RPMI7951 (cell line): ENCODE results near the gene DRD1. TPM values are rescaled to one million over a fixed set of nuclear protein-coding genes. Genes with fewer than 3 reads are reported as not detected.

Source experiments
- DNase-seq: peaks from one replicate; pipeline ENCODE4 v3.0.0-alpha.2; 2012; ENCODE audit warnings: low read depth
- total RNA-seq: library from RNA; depleted of rRNA; stranded (reverse); fragments of >200 nt; shearing (Covaris generic); gene quantifications from 2 replicates; pipeline ENCODE4 v1.2.3, GENCODE V29; 2014; rRNA removed

DRD1 gene
- not detected in 2 replicates for total RNA-seq

DNA sequence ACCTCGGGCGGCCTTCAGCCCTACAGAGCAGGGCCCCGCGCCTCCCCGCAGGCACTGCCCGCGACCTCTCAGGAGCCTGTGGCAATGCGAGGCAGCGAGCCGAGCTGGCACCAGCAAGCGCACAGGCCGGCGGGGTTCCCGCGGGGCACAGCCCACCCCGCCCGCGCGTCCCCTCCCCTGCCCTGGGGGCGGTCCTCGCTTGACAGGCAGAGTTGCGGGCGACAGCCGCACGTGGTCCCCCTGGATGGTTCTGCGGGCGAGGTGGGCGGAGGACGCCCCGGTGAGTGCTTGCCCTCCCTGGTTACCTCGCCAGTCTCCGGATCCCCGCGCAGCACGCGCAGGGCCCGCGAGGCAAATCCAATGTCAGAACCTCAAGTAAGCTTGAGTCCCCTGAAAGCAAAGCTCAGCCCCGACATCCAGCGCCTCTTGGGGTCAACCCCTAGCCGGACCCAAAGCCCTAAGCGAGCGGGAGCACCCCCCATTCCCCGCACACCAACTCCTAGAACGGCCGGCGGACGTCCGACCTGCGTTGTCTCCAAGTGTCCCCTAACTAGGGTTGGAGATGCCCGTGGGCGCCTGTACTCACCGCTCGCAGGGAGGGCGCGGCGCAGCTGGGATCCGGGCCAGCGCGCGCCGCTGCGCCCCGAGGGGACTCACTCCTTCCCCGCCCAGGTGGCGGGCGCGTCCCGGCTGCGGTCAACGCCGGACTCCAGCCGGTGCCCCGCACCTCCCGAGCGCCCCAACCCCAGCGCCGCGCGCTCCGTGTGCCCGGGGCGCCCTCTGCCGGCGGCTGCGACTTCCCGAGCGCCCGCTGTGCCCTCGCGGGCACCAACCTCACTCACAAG is at the start of gene DRD1:
Gene DRD1, minus strand, starts transcription at position 123 of the 845 bp plus-strand sequence. CDS start 1,083 bp downstream, outside the sequence.
- DNase-seq: peak; percentile 12

DNA sequence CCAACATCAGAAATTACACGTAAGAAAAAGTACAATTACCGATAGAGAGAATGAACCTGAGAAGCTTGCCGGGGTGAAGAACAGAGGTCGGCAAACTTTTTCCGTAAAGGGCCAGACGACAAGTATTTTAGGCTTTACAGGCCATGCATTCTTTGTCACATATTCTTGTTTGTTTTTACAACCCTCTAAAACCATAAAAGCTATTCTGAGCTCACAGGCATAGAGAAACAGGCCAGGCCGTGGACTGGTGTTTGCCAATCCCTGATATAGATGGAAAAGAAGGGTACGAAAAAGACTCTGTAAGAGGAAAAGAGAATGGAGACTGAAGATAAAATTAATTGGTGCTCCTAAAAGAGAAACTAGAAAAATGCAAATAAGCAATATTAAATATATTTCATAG is 49.7 kb upstream of the DRD1 start:
- no peak for DNase-seq

DNA sequence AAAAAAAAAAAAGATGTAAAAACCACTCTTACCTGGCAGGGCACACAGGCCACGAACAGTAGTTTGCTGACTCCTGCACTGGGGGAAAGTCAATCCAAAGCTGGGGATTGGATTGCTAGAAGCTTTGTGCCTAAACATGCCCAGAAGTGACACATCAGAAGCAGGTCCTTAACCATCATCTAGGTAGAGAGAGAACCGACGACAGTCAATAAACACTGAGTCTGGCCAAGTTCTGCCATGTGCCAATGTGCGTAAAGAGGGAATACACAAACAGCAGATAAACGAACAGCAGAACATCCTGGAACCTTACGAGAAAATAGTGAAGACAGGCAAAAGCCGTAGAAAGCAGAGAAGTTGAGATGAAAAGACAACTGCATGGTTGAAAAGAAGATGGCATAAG is 49.3 kb upstream of the DRD1 start:
- DNase-seq: no peak

DNA sequence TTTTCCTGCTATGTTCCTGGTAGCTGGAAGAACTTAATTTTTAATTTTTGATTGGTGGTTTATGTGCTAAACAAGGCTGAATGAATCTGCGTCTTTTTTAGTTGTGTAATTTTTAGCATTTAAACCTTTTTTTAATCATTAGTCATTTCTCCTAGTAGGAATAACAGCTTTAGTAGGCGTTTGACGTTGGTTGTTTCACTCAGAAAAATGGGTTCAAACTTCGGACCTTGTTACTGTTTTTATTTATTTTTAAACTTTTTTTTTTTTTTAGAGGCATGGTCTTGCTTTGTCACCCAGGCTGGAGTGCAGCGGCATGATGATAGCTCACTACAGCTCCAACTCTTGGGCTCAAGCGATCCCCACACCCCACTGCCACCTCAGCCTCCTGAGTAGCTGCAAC is 47.2 kb upstream of the DRD1 start:
- DNase-seq: no peak

- no peak for DNase-seq
Observed at GRCh38 chr5:175489693-175490443, 45.9 kb upstream of the DRD1 start.

DNA sequence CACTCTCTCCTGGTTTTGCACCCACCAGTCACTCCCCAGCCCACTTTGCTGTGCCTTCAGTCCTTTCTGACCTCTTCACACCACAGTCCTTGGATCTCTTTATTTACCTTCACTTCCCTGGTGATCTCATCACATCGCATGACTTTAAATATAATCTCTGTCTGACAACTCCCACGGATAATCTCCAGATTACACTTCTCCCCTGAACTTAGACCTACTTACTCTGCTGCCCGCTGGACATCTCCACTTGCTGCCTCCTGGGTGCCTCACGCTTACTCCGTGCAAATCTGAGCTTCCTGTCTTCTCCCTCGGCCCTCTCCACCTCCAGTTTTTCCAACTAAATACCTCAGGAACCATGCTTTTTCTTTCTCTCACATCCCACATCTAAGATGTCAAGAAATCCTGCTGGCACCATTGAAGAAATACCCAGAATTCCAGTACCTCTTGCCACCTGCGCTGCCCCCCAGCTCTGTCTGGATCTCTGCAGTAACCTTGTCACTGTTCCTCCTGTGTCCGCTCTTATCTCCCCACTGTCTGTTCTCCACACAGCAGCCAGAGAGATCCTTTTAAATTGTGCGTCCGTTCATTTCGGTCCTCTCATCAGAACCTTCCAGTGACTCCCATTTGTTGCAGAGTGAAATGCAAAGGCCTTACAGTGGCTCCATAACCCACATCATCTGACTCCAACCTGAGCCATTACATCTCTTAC is 43.7 kb upstream of the DRD1 start:
- DNase-seq: no peak

GRCh38 chr5:175485631-175486030 is 41.6 kb upstream of the DRD1 start:
- DNase-seq: no peak

DNA sequence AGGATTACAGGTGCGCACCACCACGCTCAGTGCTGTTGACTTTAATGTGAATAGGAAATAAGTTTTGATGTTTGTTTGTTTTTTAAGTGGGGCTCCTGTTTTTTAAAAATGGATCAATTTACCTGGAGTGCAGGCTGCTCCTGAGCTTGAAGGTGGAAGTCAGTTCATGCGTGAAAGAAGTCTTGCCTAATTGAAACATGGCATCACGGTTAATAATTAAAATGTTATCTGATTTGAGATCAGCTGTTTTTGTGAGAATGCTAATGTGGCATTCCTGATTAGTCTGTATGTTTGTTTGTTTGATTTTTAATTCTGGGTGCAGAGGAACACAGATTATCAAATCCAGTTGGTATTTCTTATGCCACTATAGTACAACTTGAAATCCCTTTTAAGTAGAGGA is 40.8 kb upstream of the DRD1 start:
- no peak for DNase-seq

GRCh38 chr5:175484322-175484721 is 40.3 kb upstream of the DRD1 start:
- no peak for DNase-seq

GRCh38 chr5:175483337-175483736 is 39.4 kb upstream of the DRD1 start:
- no peak for DNase-seq

DNA sequence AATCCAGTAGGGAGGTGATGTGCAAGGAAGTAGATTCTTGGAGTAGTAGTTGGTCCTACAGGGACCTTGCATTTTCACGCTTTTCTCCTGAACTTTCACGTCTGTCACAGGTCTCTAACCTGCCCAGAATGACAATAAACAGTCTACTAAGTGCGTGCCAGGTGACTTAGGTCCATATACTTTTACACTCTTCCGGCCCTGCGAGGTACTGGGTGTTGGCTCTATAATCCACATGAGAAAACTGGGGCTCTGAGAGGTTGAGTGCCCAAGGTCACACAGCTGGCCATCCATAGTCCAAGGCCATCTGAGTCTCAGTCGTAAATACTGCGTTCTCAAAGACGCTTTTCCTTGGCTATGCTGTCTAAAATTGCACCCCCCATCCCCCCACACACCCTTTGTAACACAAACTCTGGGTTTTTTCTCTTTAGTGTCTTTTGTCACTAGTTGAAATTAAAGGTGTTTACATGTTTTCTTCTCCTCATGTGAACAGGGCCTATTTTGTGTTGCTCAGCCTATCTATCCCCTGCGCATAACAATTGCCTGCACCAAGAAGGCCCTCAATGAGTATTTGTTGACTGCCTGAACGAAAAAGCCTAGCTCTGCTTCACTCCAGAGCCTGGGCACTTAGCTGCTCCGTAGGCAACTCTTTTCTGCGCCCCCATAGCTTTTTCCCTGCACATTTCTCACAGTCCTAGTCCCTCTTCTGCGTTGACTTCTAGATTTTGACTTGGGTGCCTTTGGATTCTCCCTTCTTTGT is 35.3 kb upstream of the DRD1 start:
- DNase-seq: no peak

GRCh38 chr5:175478384-175479124 is 34.6 kb upstream of the DRD1 start, which contains the start of gene SFXN1:
Gene SFXN1, plus strand, starts transcription at chr5:175478560. Its CDS starts 13,544 bp downstream, at chr5:175492104.
- peak; percentile 69 for DNase-seq

GRCh38 chr5:175478008-175478383 is 34.0 kb upstream of the DRD1 start:
- no peak for DNase-seq

GRCh38 chr5:175477440-175477839 is 33.5 kb upstream of the DRD1 start:
- no peak for DNase-seq

- no peak for DNase-seq
Observed at GRCh38 chr5:175475248-175475647, 31.3 kb upstream of the DRD1 start.

GRCh38 chr5:175472378-175472777 is 28.4 kb upstream of the DRD1 start:
- DNase-seq: no peak

DNA sequence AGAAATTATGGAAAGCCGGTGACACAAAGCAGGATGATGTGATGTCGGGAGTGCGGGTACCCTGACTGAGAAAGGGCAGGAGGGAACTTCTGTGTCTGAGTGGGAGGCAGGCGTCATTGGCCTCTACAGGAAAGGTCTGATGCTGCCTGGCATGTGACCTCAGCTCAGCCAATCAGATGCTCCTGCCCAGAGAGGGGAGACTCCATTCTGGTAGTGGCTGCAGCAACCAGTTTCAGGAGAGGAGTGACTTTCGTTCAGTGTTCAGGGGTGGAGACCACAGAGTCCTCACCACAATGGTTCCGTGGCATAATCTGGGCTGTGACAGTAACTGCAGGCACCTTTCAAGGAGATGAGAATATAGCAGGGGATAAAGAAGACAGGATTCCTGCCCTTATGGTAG is 27.6 kb upstream of the DRD1 start:
- no peak for DNase-seq

GRCh38 chr5:175471196-175471595 is 27.2 kb upstream of the DRD1 start:
- no peak for DNase-seq

DNA sequence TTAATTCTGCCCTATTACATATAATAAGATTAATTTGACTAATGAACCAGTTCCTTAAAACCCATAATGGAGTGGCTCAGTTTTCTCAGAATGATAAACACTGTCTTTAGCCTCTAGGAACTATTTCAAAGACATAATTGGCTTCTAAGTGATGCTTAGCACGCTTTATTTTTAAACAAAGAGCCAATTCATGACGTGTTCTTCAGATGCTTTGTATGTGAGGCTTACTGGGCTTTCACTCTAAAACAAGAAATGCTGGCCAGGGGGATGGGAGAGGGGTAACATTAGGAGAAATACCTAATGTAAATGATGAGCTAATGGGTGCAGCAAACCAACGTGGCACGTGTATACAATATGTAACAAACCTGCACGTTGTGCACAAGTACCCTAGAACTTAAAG is 26.8 kb upstream of the DRD1 start:
- no peak for DNase-seq

- no peak for DNase-seq
Observed at GRCh38 chr5:175469916-175470315, 25.9 kb upstream of the DRD1 start.

DNA sequence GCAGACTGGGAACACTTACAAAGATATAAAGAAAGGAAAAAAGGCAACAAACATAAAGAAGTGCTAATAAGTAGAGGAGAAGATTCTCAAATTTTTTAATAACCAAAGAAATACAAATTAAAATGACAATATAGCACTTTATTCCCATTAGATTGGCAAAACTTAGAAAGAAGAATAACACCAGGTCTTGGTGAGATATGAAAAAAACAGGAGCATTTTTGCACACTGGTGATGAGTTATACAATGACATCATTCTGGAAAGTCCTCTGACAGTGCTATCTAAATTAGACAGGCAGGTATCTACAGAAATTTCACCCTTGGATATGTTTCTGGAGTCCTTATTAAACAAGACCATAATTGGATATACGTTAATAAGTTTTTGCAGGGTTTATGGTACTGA is 24.9 kb upstream of the DRD1 start:
- DNase-seq: no peak
